ENCODE measurements around the gene ZACN. TPM values are rescaled to one million over a fixed set of nuclear protein-coding genes. Genes with fewer than 3 reads are reported as not detected.
A peak's percentile ranks its signal among the peaks of the same experiment; 100 is the strongest.

Gene ZACN
- total and polyA plus RNA-seq, 2 experiments from 2014 or later, result 21.2 TPM; not detected in 1

DNA sequence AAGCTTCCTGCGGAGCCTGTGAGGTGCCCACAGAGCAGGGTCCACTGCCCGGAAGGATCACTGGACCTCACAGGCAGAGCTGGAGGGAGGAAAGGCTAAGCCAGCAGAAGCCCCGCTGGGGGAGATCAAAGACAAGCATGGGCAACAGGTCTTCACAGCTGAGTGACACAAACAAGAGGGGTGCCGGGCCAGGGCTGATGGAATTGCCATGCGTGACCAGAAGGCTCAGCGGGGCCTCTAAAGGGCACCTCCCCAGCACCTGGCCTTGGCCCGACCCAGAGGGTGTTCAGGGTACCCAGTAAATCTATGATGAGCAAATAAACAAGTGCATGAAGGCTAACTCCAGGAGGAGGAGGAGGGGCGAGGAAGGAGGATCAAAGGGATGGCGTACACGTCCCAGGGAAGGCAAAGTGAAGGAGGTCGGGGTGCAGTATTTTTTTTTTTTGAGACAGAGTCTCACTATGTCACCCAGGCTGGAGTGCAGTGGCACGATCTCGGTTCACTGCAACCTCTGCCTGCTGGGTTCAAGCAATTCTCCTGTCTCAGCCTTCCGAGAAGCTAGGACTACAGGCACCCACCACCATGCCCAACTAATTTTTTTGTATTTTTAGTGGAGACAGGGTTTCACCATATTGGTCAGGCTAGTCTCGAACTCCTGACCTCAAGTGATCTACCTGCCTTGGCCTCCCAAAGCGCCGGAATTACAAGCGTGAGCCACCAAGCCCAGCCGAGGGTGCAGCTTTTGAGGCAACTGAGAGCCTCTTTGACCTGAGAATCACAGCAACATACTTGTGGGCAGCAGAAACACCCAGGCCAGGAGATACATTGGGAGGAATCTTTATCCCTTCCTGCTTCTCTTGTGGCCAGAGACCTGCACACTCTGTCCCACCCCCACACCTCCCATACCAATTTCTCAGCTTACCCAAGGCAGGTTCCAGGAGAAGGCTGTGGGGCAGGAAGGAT, 40.7 kb downstream of the ZACN start:
- Histone ChIP-seq H4K20me1 (ENCODE audit: insufficient read depth, poor library complexity, severe bottlenecking) (no peaks in the 10 kb centered on the region), H3K4me1 (ENCODE audit: insufficient read depth) (peaks cover 3% of the 10 kb centered on the region), H3K36me3 (replicated peaks; ENCODE audit: insufficient read depth, low read depth) (no peaks in the 10 kb centered on the region), H3K9me2 (replicated peaks; ENCODE audit: insufficient read depth) (no peaks in the 10 kb centered on the region), H3K4me2 (no peak overlapping the region), H3K27ac (no peak overlapping the region), H3K9me3 (ENCODE audit: low read depth) (no peaks in the 10 kb centered on the region), H3K27me3 (no peaks in the 10 kb centered on the region), H2AFZ (no peak overlapping the region), H3K79me2 (no peaks in the 10 kb centered on the region), H3K4me3 (no peak overlapping the region)
- 75% methylated on average over 19 of the region's 19 CpGs for WGBS (ENCODE audit: low lambda C conversion rate, missing lambda C conversion rate)
- no peak for TF ChIP-seq EZH2 (IDR thresholded peaks at IDR 0.05; ENCODE audit: borderline replicate concordance)
- no peak for TF ChIP-seq EZH2phosphoT487 (IDR thresholded peaks at IDR 0.05; ENCODE audit: low read depth, severe bottlenecking, unreplicated experiment)
- TF ChIP-seq CTCF (IDR thresholded peaks at IDR 0.05; ENCODE audit: poor library complexity), result no peak
- DNase-seq (ENCODE audit: low spot score), result no peak

GRCh38 chr17:76120658-76121008, 41.7 kb downstream of the ZACN start:
- Histone ChIP-seq H4K20me1 (ENCODE audit: insufficient read depth, poor library complexity, severe bottlenecking) (no peaks in the 10 kb centered on the region), H3K36me3 (replicated peaks; ENCODE audit: insufficient read depth, low read depth) (no peaks in the 10 kb centered on the region), H3K4me3 (no peak overlapping the region), H3K4me2 (no peak overlapping the region), H3K4me1 (ENCODE audit: insufficient read depth) (peaks cover 3% of the 10 kb centered on the region), H3K9me2 (replicated peaks; ENCODE audit: insufficient read depth) (no peaks in the 10 kb centered on the region), H2AFZ (no peak overlapping the region), H3K79me2 (no peaks in the 10 kb centered on the region), H3K27ac (no peak overlapping the region), H3K27me3 (no peaks in the 10 kb centered on the region), H3K9me3 (ENCODE audit: low read depth) (no peaks in the 10 kb centered on the region)
- WGBS (ENCODE audit: low lambda C conversion rate, missing lambda C conversion rate), result 84% methylated on average over 5 of the region's 5 CpGs
- TF ChIP-seq EZH2 (IDR thresholded peaks at IDR 0.05; ENCODE audit: borderline replicate concordance) (no peak), EZH2phosphoT487 (IDR thresholded peaks at IDR 0.05; ENCODE audit: low read depth, severe bottlenecking, unreplicated experiment) (no peak), CTCF (IDR thresholded peaks at IDR 0.05; ENCODE audit: poor library complexity) (no peak)
- no peak for DNase-seq (ENCODE audit: low spot score)

DNA sequence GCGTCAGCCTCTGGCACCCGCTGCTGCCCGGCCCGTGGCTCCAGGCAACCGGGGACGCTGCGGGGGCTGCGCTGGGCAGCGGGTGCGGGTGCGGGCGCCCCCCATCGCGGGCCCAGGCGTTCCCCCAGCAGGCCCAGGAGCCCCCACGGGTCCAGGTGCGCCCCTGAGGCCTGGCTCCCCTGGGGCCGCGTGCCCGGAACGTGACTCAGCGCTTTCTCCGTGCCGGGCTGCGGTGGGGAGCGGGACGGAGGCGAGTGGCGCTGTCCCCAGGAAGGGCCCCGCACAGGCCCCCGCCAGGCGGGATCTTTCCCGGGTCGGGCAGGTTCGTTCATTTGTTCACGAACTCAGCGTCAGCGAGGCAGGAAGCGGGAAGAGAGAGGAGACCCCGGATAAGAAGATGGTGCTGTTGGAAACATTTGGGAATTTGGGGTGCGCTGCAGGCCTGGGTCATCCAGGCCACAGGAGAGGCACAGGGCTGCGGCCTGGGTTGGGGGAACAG, 43.0 kb downstream of the ZACN start:
- Histone ChIP-seq H3K79me2 (no peaks in the 10 kb centered on the region), H3K36me3 (replicated peaks; ENCODE audit: insufficient read depth, low read depth) (no peaks in the 10 kb centered on the region), H3K9me2 (replicated peaks; ENCODE audit: insufficient read depth) (no peaks in the 10 kb centered on the region), H3K27ac (no peak overlapping the region), H3K4me1 (ENCODE audit: insufficient read depth) (peaks cover 3% of the 10 kb centered on the region), H3K4me2 (peak overlapping the region; percentile 69), H3K4me3 (no peak overlapping the region), H3K27me3 (no peaks in the 10 kb centered on the region), H4K20me1 (ENCODE audit: insufficient read depth, poor library complexity, severe bottlenecking) (no peaks in the 10 kb centered on the region), H2AFZ (peak overlapping the region; percentile 60), H3K9me3 (ENCODE audit: low read depth) (no peaks in the 10 kb centered on the region)
- WGBS (ENCODE audit: low lambda C conversion rate, missing lambda C conversion rate), result 74% methylated on average over 25 of the region's 42 CpGs
- DNase-seq (ENCODE audit: low spot score), result no peak
- TF ChIP-seq EZH2phosphoT487 (IDR thresholded peaks at IDR 0.05; ENCODE audit: low read depth, severe bottlenecking, unreplicated experiment), result no peak
- no peak for TF ChIP-seq CTCF (IDR thresholded peaks at IDR 0.05; ENCODE audit: poor library complexity)
- no peak for TF ChIP-seq EZH2 (IDR thresholded peaks at IDR 0.05; ENCODE audit: borderline replicate concordance)

Measured in hepatocyte (in vitro differentiated cells).